ENCODE data around the gene OXSR1. TPM values are rescaled to one million over a fixed set of nuclear protein-coding genes. Genes with fewer than 3 reads are reported as not detected.

OXSR1 gene
- total RNA-seq, 1 experiment from 2014 or later, result 28.9 TPM

DNA sequence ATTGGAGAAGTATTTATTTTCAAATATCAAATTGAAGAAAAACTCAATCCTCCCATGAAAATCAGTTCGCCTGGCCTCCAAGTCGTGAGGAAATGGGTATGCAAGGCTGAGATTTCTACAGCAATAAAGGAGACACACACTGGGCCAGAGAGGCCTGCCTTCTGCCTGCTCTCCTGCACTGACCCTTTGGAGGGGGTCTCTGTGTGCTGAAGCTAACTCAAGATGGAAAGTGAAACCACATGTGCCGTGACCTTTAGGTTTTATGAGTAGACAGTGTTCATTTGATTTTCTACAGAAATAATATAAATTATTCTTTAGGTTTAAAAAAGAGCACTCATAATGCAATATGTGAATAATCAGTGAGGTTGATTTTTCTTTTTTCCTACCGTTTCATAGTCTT is 88.4 kb downstream of the OXSR1 start:
- in situ Hi-C loops (cut with HindIII; ENCODE audit: low sequenced_read_pairs), result no loop called here
- DNase-seq (ENCODE audit: low spot score), result no peak

DNA sequence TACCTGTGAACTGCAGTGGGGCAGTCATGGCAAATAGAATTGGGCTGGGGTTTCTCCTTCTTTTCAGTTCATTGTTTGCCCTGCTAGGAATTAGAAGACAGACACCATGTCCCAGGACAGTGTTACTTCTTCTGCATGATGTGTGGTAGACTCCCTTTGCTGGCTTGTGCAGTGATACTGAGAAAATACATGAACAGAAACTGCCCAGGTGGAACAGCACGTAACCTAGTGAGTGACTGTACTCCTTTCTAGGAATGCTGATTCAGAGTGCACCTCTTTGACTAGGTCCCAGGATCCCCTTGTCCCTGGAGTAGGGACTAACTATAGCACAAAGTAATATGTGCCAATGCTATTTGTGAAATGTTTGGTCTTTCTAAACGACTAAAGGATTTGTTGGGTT is 89.5 kb downstream of the OXSR1 start:
- no peak for DNase-seq (ENCODE audit: low spot score)
- in situ Hi-C loops (cut with HindIII; ENCODE audit: low sequenced_read_pairs), result no loop called here

GRCh38 chr3:38255627-38256026 is 90.3 kb downstream of the OXSR1 start:
- DNase-seq (ENCODE audit: low spot score), result no peak
- in situ Hi-C loops (cut with HindIII; ENCODE audit: low sequenced_read_pairs), result no loop called here

DNA sequence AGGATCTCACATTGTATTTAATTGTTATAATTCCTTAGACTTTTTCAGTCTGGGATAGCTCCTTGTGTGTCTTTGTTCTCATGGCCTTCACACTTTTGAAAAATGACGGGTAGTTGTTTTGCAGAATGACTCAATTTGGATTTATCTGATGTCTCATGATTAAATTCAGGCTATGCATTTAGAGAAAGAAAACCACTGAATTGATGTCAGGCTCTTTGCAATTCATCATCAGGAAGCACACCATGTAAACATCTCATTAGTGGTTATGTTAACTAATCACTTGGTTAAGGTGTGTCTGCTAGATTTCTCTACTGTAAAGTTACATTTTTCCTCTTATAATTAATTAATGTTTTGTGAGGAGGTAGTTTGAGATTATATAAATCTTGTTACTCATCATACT is 92.2 kb downstream of the OXSR1 start:
- in situ Hi-C loops (cut with HindIII; ENCODE audit: low sequenced_read_pairs), result no loop called here
- DNase-seq (ENCODE audit: low spot score), result no peak

GRCh38 chr3:38260474-38260873 is 95.1 kb downstream of the OXSR1 start:
- in situ Hi-C loops (cut with HindIII; ENCODE audit: low sequenced_read_pairs), result no loop called here
- DNase-seq (ENCODE audit: low spot score), result no peak

GRCh38 chr3:38264353-38264771 is 99.0 kb downstream of the OXSR1 start:
- in situ Hi-C loops (cut with HindIII; ENCODE audit: low sequenced_read_pairs), result no loop called here
- no peak for DNase-seq (ENCODE audit: low spot score)

GRCh38 chr3:38264779-38265178 is 99.4 kb downstream of the OXSR1 start:
- in situ Hi-C loops (cut with HindIII; ENCODE audit: low sequenced_read_pairs), result no loop called here
- no peak for DNase-seq (ENCODE audit: low spot score)

DNA sequence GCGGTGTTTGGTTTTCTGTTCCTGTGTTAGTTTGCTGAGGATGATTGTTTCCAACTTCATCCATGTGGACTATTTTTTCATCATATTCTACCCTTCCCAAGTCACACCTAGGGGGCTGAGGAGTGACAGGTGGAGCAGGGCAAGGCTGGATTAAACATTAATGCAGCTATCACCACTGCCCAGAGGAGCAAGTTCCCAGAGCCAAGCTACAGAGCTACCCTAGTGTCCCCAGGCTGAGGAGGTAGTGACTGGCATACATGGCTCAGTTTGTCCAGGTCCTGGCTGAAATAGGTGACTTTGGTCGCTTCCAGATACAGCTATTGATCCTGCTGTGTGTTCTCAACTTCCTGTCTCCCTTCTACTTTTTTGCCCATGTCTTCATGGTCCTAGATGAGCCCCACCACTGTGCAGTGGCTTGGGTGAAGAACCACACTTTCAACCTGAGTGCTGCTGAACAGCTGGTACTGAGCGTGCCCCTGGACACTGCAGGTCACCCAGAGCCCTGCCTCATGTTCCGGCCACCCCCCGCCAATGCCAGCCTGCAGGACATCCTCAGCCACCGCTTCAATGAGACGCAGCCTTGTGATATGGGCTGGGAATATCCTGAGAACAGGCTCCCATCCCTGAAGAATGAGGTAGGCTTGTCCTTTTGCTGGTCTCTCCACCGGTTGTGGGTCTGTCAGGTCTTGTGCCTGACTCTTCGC is 100.4 kb downstream of the OXSR1 start, which contains the start of gene SLC22A13:
Gene SLC22A13 (plus strand): TSS at position 209 of the 704 bp plus-strand sequence. CDS start 49 bp downstream, at position 258.
- DNase-seq (ENCODE audit: low spot score), result no peak
- in situ Hi-C loops (cut with HindIII; ENCODE audit: low sequenced_read_pairs), result no loop called here

DNA sequence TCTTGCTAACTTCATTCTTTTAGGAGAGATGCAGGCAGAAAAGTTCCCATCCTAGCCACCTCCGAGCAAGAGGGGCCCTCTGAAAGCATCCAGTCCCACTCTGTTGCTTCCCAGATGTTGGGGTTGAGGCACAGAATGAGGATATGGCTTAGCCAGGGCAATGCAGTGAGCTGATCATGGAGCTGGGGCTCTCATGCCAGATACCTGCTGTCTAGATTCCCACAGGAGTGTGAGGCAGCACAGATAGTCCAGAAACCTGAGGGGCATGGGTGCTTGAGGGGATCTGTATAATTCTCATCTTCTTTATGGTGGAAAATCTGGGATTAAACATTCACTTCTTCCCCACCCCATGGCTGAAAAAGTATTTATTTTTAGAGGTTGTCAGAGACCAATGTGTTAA is 101.5 kb downstream of the OXSR1 start:
- in situ Hi-C loops (cut with HindIII; ENCODE audit: low sequenced_read_pairs), result no loop called here

GRCh38 chr3:38267662-38268061 is 102.3 kb downstream of the OXSR1 start:
- DNase-seq (ENCODE audit: low spot score), result no peak
- in situ Hi-C loops (cut with HindIII; ENCODE audit: low sequenced_read_pairs), result no loop called here

More for the DNA sequence above, 101.5 kb downstream of the OXSR1 start:
- DNase-seq (ENCODE audit: low spot score), result no peak

DNA sequence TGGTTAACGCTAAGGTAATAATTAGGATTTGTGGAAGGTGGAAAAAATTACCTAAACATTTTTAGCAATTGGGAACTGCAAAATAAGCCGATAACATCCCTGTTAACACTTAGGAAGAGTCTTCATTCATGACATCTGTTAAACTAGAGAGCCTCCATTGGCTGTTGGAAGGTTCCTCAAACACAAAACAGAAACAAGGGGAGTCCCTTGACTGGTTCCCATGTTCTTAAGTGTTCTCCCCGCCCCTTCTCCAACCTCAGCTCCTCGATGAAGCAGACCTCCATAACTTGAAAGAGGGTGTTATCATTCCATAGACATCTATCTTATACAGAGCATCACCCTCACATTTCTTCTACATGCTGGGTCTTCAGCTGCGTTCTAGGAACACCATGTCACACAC is 102.8 kb downstream of the OXSR1 start:
- in situ Hi-C loops (cut with HindIII; ENCODE audit: low sequenced_read_pairs), result no loop called here
- DNase-seq (ENCODE audit: low spot score), result no peak

DNA sequence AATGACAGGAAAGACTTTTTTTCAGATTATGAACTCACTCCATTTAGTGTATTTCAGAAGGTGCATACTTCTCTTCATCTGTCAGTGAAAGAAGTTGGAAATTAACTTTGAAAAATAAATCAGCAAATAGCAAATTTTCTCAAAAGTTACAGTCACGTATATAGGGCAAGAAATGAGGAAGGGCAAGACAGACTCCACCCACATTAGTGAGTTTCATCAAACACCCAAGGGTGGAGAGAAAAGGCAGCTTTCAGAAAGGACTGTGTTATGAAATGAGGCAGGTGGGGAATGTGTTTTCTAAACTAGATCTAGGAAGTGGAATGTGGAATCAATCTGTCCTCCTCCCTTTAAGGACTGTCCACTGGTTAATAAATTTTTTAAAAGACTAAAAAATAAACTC is 103.2 kb downstream of the OXSR1 start:
- in situ Hi-C loops (cut with HindIII; ENCODE audit: low sequenced_read_pairs), result no loop called here
- no peak for DNase-seq (ENCODE audit: low spot score)

DNA sequence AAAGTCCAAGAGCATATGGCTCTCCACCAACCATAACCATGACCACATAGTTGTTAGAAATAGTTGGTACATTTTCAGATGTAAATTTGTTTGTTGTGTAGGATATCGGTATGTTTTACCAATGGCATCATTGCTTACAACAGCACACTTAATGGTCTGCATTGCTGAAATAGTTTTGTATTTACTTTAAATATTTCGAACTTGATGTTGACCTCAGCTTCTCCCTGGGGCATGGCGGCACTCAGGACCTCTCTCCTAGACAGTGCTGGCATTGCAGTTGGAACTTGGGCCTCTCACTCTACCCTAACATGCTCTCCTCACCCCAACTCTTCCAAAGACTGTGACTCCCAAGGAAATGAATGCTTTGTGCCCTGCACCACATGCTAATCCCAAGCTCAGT is 105.3 kb downstream of the OXSR1 start:
- in situ Hi-C loops (cut with HindIII; ENCODE audit: low sequenced_read_pairs), result no loop called here
- DNase-seq (ENCODE audit: low spot score), result no peak

DNA sequence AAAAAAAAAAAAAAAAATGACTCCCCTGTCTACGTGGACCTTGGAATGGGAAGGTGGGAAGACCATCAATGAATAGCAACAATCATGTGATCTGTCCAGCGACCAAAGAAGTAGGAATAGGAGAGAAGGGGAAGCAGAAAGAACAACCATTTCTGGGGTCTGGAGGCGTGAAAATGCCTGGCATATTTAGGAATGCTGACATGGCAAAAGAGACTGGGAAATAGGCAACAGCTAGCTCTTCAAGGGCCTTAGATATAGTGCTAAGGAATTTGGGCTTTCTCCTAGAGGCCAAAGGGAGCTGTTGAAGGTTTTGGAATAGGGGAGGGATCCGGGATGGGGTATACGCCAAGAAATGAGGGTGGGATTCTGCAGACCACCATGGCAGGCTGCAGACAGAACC is 106.2 kb downstream of the OXSR1 start:
- no peak for DNase-seq (ENCODE audit: low spot score)
- in situ Hi-C loops (cut with HindIII; ENCODE audit: low sequenced_read_pairs), result no loop called here

GRCh38 chr3:38274864-38275649 is 109.7 kb downstream of the OXSR1 start:
- DNase-seq (ENCODE audit: low spot score), result no peak

DNA sequence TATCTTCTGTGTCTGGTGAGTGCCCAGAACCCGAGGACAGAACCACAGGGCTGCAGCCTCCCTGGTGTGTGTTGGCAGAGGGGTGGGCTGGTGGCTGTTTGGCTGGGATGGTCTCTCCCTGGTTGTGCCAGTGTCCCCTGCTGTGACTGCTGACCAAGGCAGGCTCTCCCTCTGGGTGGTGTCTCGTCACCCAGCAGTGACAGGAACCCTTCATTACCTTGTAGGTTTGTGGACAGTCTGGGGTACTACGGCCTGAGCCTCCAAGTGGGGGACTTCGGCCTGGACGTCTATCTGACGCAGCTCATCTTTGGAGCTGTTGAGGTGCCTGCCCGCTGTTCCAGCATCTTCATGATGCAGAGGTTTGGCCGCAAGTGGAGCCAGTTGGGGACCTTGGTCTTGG is 110.3 kb downstream of the OXSR1 start:
- in situ Hi-C loops (cut with HindIII; ENCODE audit: low sequenced_read_pairs), result no loop called here
- no peak for DNase-seq (ENCODE audit: low spot score)

More at GRCh38 chr3:38274864-38275649, 109.7 kb downstream of the OXSR1 start:
- in situ Hi-C loops (cut with HindIII; ENCODE audit: low sequenced_read_pairs), result no loop called here

- in situ Hi-C loops (cut with HindIII; ENCODE audit: low sequenced_read_pairs), result no loop called here
- DNase-seq (ENCODE audit: low spot score), result no peak
These were observed 111.0 kb downstream of the OXSR1 start for GRCh38 chr3:38276081-38276916.

DNA sequence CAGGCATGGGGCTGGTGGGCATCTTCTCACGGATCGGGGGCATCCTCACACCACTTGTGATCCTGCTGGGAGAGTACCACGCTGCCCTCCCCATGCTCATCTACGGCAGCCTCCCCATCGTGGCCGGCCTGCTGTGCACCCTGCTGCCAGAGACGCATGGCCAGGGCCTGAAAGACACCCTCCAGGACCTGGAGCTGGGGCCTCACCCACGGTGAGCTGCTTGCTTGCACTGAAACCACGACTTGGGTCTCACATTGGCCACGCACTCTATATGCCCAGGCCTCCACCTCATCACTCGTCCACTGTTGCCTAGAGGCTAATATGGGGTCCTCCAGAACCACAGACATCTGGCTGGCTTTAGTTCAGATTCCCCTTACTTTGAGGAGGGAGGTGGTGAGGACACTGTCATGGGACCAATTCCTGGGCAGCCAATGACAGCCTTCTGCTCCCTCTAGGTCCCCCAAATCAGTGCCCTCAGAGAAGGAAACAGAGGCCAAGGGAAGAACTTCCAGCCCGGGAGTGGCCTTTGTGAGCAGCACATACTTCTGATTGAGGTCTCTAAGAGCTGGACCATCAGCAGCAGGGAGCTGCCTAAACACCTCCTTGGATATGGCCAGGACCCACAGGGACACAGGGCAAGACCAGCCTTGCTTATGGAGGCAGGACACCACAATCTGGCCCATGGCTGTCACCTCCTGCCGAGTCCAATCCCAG is 111.7 kb downstream of the OXSR1 start:
- DNase-seq (ENCODE audit: low spot score), result no peak
- in situ Hi-C loops (cut with HindIII; ENCODE audit: low sequenced_read_pairs), result no loop called here

- DNase-seq (ENCODE audit: low spot score), result no peak
- in situ Hi-C loops (cut with HindIII; ENCODE audit: low sequenced_read_pairs), result no loop called here
These were observed 113.5 kb downstream of the OXSR1 start for GRCh38 chr3:38278841-38279240.
